H1 (cell line): ENCODE results near the gene PPWD1. TPM values are rescaled to one million over a fixed set of nuclear protein-coding genes. Genes with fewer than 3 reads are reported as not detected.

ENCODE experiments used
- CTCF ChIA-PET: fragments of 300-600 bp; sonication (Branson Sonifier 250); formaldehyde crosslinking; loops from one replicate; lab custom pipeline; 2021; ENCODE audit not compliant: partially characterized antibody; lab: Charles Lee
- POLR2A ChIA-PET: fragments of 300-600 bp; sonication (Branson Sonifier 250); formaldehyde crosslinking; loops from one replicate; lab custom pipeline; 2021; ENCODE audit warnings: inconsistent platforms; ENCODE audit not compliant: partially characterized antibody; lab: Charles Lee
- DNase-seq, 2 experiments: peaks; one replicate each; pipeline versions ENCODE4 v3.0.0 to v3.0.0-alpha.2; 2010 to 2022; ENCODE audit warnings: low spot score in 2 of 2, low read depth in 1 of 2, mixed read lengths in 1 of 2
- FAIRE-seq: peaks from 2 replicates; lab custom pipeline; 2011; peaks lifted over from hg19 to GRCh38; lab: Jason Lieb, UNC
- H2AFZ ChIP-seq: 2 replicates; pipeline ENCODE4 v1.8.1; 2012; ENCODE audit warnings: low read length, inconsistent platforms
- H2AK5ac ChIP-seq: 2 replicates; pipeline ENCODE4 v1.6.1; 2013; ENCODE audit warnings: low read depth, low read length
- H2BK120ac ChIP-seq: replicated peaks from 2 replicates; pipeline ENCODE3; 2013; ENCODE audit warnings: low read depth, low read length, inconsistent platforms
- H2BK12ac ChIP-seq: 2 replicates; pipeline ENCODE4 v1.6.1; 2013; ENCODE audit warnings: low read depth, low read length
- H2BK15ac ChIP-seq: 2 replicates; pipeline ENCODE4 v1.6.1; 2013; ENCODE audit warnings: low read length
- H2BK20ac ChIP-seq: 2 replicates; pipeline ENCODE4 v1.6.1; 2013; ENCODE audit warnings: low read length
- H2BK5ac ChIP-seq: 2 replicates; pipeline ENCODE4 v1.6.1; 2013; ENCODE audit warnings: low read depth, low read length
- H3K14ac ChIP-seq: 2 replicates; pipeline ENCODE4 v1.6.1; 2013; ENCODE audit warnings: inconsistent platforms; ENCODE audit not compliant: insufficient read length
- H3K18ac ChIP-seq: 2 replicates; pipeline ENCODE4 v1.6.1; 2013; ENCODE audit warnings: low read length; ENCODE audit errors: extremely low read depth
- H3K23ac ChIP-seq: 2 replicates; pipeline ENCODE4 v1.6.1; 2013; ENCODE audit warnings: inconsistent platforms; ENCODE audit not compliant: insufficient read length
- H3K23me2 ChIP-seq: 2 replicates; pipeline ENCODE4 v1.6.1; 2013; ENCODE audit warnings: low read depth, low read length
- H3K27ac ChIP-seq: 2 replicates; pipeline ENCODE4 v1.6.1; 2011; ENCODE audit warnings: low read depth, low read length, inconsistent platforms
- H3K27me3 ChIP-seq, 4 experiments: replicated peaks in 1 of 4; 1 replicate in 1 of 4; 2 replicates in 3 of 4; pipeline versions ENCODE4 v1.6.1 to v1.8.1; 2011 to 2013; ENCODE audit warnings: low read length in 3 of 4, mild to moderate bottlenecking in 3 of 4, inconsistent platforms in 2 of 4, mixed read lengths in 2 of 4, moderate library complexity in 1 of 4; ENCODE audit not compliant: control insufficient read depth in 3 of 4, insufficient read depth in 3 of 4; ENCODE audit errors: extremely low read depth in 1 of 4
- H3K36me3 ChIP-seq, 4 experiments: 2 replicates each; pipeline versions ENCODE4 v1.6.1 to v1.8.1; 2011 to 2013; ENCODE audit warnings: mild to moderate bottlenecking in 4 of 4, low read length in 3 of 4, moderate library complexity in 2 of 4, control low read depth in 1 of 4, inconsistent platforms in 1 of 4; ENCODE audit not compliant: insufficient read depth in 4 of 4, control insufficient read depth in 2 of 4
- H3K4ac ChIP-seq: replicated peaks from 2 replicates; pipeline ENCODE3; 2013; ENCODE audit warnings: low read length, low read depth, mixed read lengths, inconsistent platforms; ENCODE audit not compliant: insufficient read length
- H3K4me1 ChIP-seq, 4 experiments: replicated peaks in 1 of 4; 1 replicate in 1 of 4; 2 replicates in 3 of 4; pipeline versions ENCODE4 v1.6.1 to v1.8.1; 2011 to 2013; ENCODE audit warnings: low read length in 3 of 4, inconsistent platforms in 2 of 4, mixed read lengths in 1 of 4; ENCODE audit not compliant: insufficient read depth in 4 of 4, control insufficient read depth in 3 of 4
- H3K4me2 ChIP-seq, 2 experiments: 2 replicates each; pipeline versions ENCODE4 v1.6.1 to v1.8.1; 2011 to 2013; ENCODE audit warnings: low read depth in 2 of 2, low read length in 2 of 2, control low read depth in 1 of 2, inconsistent platforms in 1 of 2, mild to moderate bottlenecking in 1 of 2; ENCODE audit not compliant: insufficient read depth in 1 of 2
- H3K4me3 ChIP-seq, 4 experiments: fragments of 200-600, 300-600 bp in 1 of 4; sonication (generic), shearing (Covaris generic), sonication (Bioruptor Twin) in 1 of 4; 2 replicates each; pipeline versions ENCODE4 v1.5.1 to v1.8.1; 2011 to 2016; ENCODE audit warnings: low read length in 4 of 4, low read depth in 3 of 4, control low read depth in 2 of 4, inconsistent platforms in 2 of 4, mild to moderate bottlenecking in 2 of 4, mixed read lengths in 1 of 4, moderate library complexity in 1 of 4; ENCODE audit not compliant: insufficient read depth in 2 of 4; ENCODE audit errors: extremely low read depth in 1 of 4
- H3K56ac ChIP-seq: replicated peaks from 2 replicates; pipeline ENCODE3; 2013; ENCODE audit warnings: low read depth, mild to moderate bottlenecking, mixed read lengths, low read length, inconsistent platforms; ENCODE audit not compliant: insufficient read length
- H3K79me1 ChIP-seq: 2 replicates; pipeline ENCODE4 v1.6.1; 2013; ENCODE audit warnings: low read depth, low read length, control low read depth
- H3K79me2 ChIP-seq, 2 experiments: 2 replicates each; pipeline versions ENCODE4 v1.6.1 to v1.8.1; 2012 to 2013; ENCODE audit warnings: low read length in 2 of 2, mild to moderate bottlenecking in 2 of 2, inconsistent platforms in 1 of 2; ENCODE audit not compliant: insufficient read depth in 2 of 2, control insufficient read depth in 1 of 2
- H3K9ac ChIP-seq, 4 experiments: replicated peaks in 1 of 4; 1 replicate in 1 of 4; 2 replicates in 3 of 4; pipeline versions ENCODE4 v1.6.1 to v1.8.1; 2011 to 2013; ENCODE audit warnings: low read depth in 3 of 4, low read length in 3 of 4, control low read depth in 2 of 4, mild to moderate bottlenecking in 2 of 4, moderate library complexity in 2 of 4, inconsistent platforms in 1 of 4; ENCODE audit errors: extremely low read depth in 1 of 4
- H3K9me3 ChIP-seq, 2 experiments: 2 replicates each; pipeline versions ENCODE4 v1.6.1 to v1.8.1; 2012 to 2013; ENCODE audit warnings: mild to moderate bottlenecking in 2 of 2, moderate library complexity in 2 of 2, control low read depth in 1 of 2, inconsistent platforms in 1 of 2, low read depth in 1 of 2, low read length in 1 of 2, mixed read lengths in 1 of 2; ENCODE audit not compliant: insufficient read depth in 2 of 2
- H4K20me1 ChIP-seq, 2 experiments: replicated peaks in 1 of 2; 2 replicates each; pipeline versions ENCODE3 to v1.8.1; 2011 to 2013; ENCODE audit warnings: inconsistent platforms in 2 of 2, low read length in 2 of 2, mild to moderate bottlenecking in 1 of 2; ENCODE audit not compliant: insufficient read depth in 2 of 2, control insufficient read depth in 1 of 2
- H4K5ac ChIP-seq: 2 replicates; pipeline ENCODE4 v1.6.1; 2013; ENCODE audit warnings: low read length, low read depth, mixed read lengths, inconsistent platforms; ENCODE audit not compliant: insufficient read length
- H4K8ac ChIP-seq: 2 replicates; pipeline ENCODE4 v1.8.0; 2013; ENCODE audit warnings: mild to moderate bottlenecking, moderate library complexity, low read length, inconsistent platforms; ENCODE audit not compliant: insufficient read depth; ENCODE audit errors: extremely low read depth
- H4K91ac ChIP-seq: replicated peaks from 2 replicates; pipeline ENCODE3; 2013; ENCODE audit warnings: low read length, mixed read lengths, inconsistent platforms; ENCODE audit not compliant: insufficient read length
- BRCA1 ChIP-seq: IDR thresholded peaks from 2 replicates; pipeline ENCODE4 v1.6.1; 2012; ENCODE audit warnings: low read depth, low read length, improper control_type of control experiment
- CBX5 ChIP-seq: fragments of 300-800, 300-1000 bp; sonication (generic); IDR thresholded peaks from 2 replicates; pipeline ENCODE4 v1.7.1; 2016; ENCODE audit warnings: antibody characterized with exemption, low read length, low read depth
- CEBPB ChIP-seq: IDR thresholded peaks from 2 replicates; pipeline ENCODE4 v1.6.1; 2012; ENCODE audit warnings: low read depth, low read length
- CHD1 ChIP-seq: IDR thresholded peaks from 2 replicates; pipeline ENCODE4 v1.6.1; 2012; ENCODE audit warnings: low read depth, low read length, improper control_type of control experiment
- CTBP2 ChIP-seq: IDR thresholded peaks from 2 replicates; pipeline ENCODE4 v1.7.0; 2011; ENCODE audit warnings: borderline replicate concordance, mild to moderate bottlenecking, moderate library complexity, mixed read lengths, low read length; ENCODE audit not compliant: insufficient read depth, insufficient read length
- FOSL1 ChIP-seq: IDR thresholded peaks from 2 replicates; pipeline ENCODE4 v1.6.1; 2011; ENCODE audit warnings: mild to moderate bottlenecking, low read depth, low read length, moderate library complexity; ENCODE audit not compliant: insufficient read depth
- HDAC2 ChIP-seq, 2 experiments: fragments of 300-600 bp in 1 of 2; sonication (generic) in 1 of 2; IDR thresholded peaks; 2 replicates each; pipeline ENCODE4 v1.6.1; 2011 to 2012; ENCODE audit warnings: low read depth in 2 of 2, low read length in 2 of 2, mild to moderate bottlenecking in 2 of 2, moderate library complexity in 2 of 2, borderline replicate concordance in 1 of 2, inconsistent platforms in 1 of 2
- KDM4A ChIP-seq: IDR thresholded peaks from one replicate; pipeline ENCODE4 v1.7.1; 2012; ENCODE audit warnings: low read depth, mild to moderate bottlenecking, moderate library complexity, low read length, inconsistent platforms; ENCODE audit not compliant: severe bottlenecking
- SAP30 ChIP-seq: fragments of 300-600 bp; sonication (generic); IDR thresholded peaks from 2 replicates; pipeline ENCODE4 v1.7.1; 2012; ENCODE audit warnings: low read length, moderate library complexity, mild to moderate bottlenecking, inconsistent platforms; ENCODE audit not compliant: insufficient read depth, insufficient replicate concordance
- SP4 ChIP-seq: IDR thresholded peaks from 2 replicates; pipeline ENCODE4 v1.6.1; 2012; ENCODE audit warnings: low read length, inconsistent platforms
- USF2 ChIP-seq: IDR thresholded peaks from 2 replicates; pipeline ENCODE4 v1.6.1; 2011; ENCODE audit warnings: low read length, improper control_type of control experiment
- WGBS, 2 experiments: shearing (Covaris generic) in 1 of 2; methylation state at CpG; one replicate each; pipeline versions ENCODE4 v1.1.6 to v1.1.7; 2013 to 2015; ENCODE audit warnings: low lambda C conversion rate in 2 of 2, mixed read lengths in 2 of 2, inconsistent platforms in 1 of 2, low coverage in 1 of 2, missing lambda C conversion rate in 1 of 2; ENCODE audit not compliant: insufficient replicate concordance in 2 of 2, insufficient coverage in 1 of 2, insufficient read length in 1 of 2; ENCODE audit errors: extremely low coverage in 1 of 2, missing lambda C conversion rate in 1 of 2; 5-methylcytosine and 5-hydroxymethylcytosine counted together
- polyA plus RNA-seq, 7 experiments: library from polyadenylated mRNA; depleted of rRNA in 3 of 7; stranded (reverse) in 5 of 7; unstranded in 2 of 7; fragments of >200 nt in 5 of 7; fragments of 200-250 nt in 2 of 7; gene quantifications; 1 replicate in 5 of 7; 2 replicates in 1 of 7; 4 replicates in 1 of 7; pipeline versions ENCODE4 v1.2.1 to v1.2.3, GENCODE V29; 2011 to 2013; ENCODE audit warnings: missing spikeins in 2 of 7, mixed read lengths in 2 of 7
- total RNA-seq: library from RNA; stranded (reverse); fragmentation: NEBNext Ultra II Directional; extraction: Animal tissue kit (Norgen Biotek cat#: 25700); gene quantifications from 2 replicates; pipeline ENCODE4 v1.2.1, GENCODE V29; 2021
- TF ChIP-seq, protein P1 (sequence below): IDR thresholded peaks from 2 replicates; pipeline ENCODE4 v1.6.1; 2012; ENCODE audit warnings: inconsistent platforms

The PPWD1 gene
- total and polyA plus RNA-seq, 2 of the 8 experiments (the other 6 are each of a cell fraction or from before 2014, with no cell fraction given): 5.0 to 35.7 TPM

- no peak overlapping the region for H2BK15ac ChIP-seq
Measured at GRCh38 chr5:65544473-65544872, 18.6 kb upstream of the PPWD1 start.

More at GRCh38 chr5:65544473-65544872, 18.6 kb upstream of the PPWD1 start:
- Histone ChIP-seq H3K9ac (no peak overlapping the region), H3K36me3 (peaks cover 7 to 41% (median 17%) of the 10 kb centered on the region in 4 experiments; a peak in 7 of 8 replicates), H4K20me1 (no peaks in the 10 kb centered on the region), H3K27ac (no peak overlapping the region), H3K56ac (no peak overlapping the region), H3K9me3 (no peaks in the 10 kb centered on the region), H2BK120ac (no peak overlapping the region), H4K5ac (no peak overlapping the region), H3K18ac (no peak overlapping the region), H3K4me2 (no peak overlapping the region), H2BK20ac (no peak overlapping the region), H4K8ac (no peak overlapping the region), H3K23me2 (no peaks in the 10 kb centered on the region), H3K4ac (no peak overlapping the region), H2BK5ac (no peak overlapping the region), H3K79me1 (no peaks in the 10 kb centered on the region), H3K4me3 (no peak overlapping the region), H3K4me1 (no peaks in the 10 kb centered on the region), H2AK5ac (no peak overlapping the region), H3K14ac (no peak overlapping the region), H3K23ac (no peak overlapping the region), H4K91ac (no peak overlapping the region), H2AFZ (no peak overlapping the region), H3K27me3 (no peaks in the 10 kb centered on the region), H2BK12ac (no peak overlapping the region), H3K79me2 (no peaks in the 10 kb centered on the region)
- ChIA-PET CTCF (no interaction called here), POLR2A (interaction anchor here (1.7 kb wide), 1 partner anchor 9 kb away, joined by 4 read pairs; no protein-coding TSS in a partner anchor)
- no peak for TF ChIP-seq CBX5
- no peak for TF ChIP-seq BRCA1
- no peak for TF ChIP-seq CTBP2
- no peak for TF ChIP-seq FOSL1
- TF ChIP-seq, protein P1, sequence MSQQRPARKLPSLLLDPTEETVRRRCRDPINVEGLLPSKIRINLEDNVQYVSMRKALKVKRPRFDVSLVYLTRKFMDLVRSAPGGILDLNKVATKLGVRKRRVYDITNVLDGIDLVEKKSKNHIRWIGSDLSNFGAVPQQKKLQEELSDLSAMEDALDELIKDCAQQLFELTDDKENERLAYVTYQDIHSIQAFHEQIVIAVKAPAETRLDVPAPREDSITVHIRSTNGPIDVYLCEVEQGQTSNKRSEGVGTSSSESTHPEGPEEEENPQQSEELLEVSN: no peak
- no peak for TF ChIP-seq SP4
- no peak for TF ChIP-seq USF2
- TF ChIP-seq KDM4A: no peak
- no peak for TF ChIP-seq CEBPB
- no peak for TF ChIP-seq SAP30
- no peak for TF ChIP-seq HDAC2 (IDR thresholded peaks at IDR 0.05; ENCODE audit: borderline replicate concordance in 1 of 2, low read depth in 2 of 2, low read length in 2 of 2)
- no peak for TF ChIP-seq CHD1
- WGBS, 2 experiments: 95% methylated on average over 4 of the region's 4 CpGs; no CpG with 5 or more reads in 1 of the 2 experiments
- DNase-seq (no peak), FAIRE-seq (no peak)
